Measurements from ENCODE around the gene SOCS1.

The SOCS1 gene

GRCh38 chr16:11283820-11284248, 27.8 kb upstream of the SOCS1 start:
- FAIRE-seq, result no peak

GRCh38 chr16:11280616-11281522, 24.9 kb upstream of the SOCS1 start, which contains the start of gene PRM1:
Gene PRM1 (minus strand): TSS chr16:11281330. CDS start chr16:11281238, 92 bp downstream.
- no peak for FAIRE-seq

GRCh38 chr16:11278681-11279628, 23.0 kb upstream of the SOCS1 start:
- no peak for FAIRE-seq

GRCh38 chr16:11277607-11278337, 21.8 kb upstream of the SOCS1 start:
- no peak for FAIRE-seq

GRCh38 chr16:11276896-11277593, 21.0 kb upstream of the SOCS1 start:
- no peak for FAIRE-seq

GRCh38 chr16:11276143-11276895, 20.3 kb upstream of the SOCS1 start, which contains the start of gene PRM2:
Gene PRM2 (minus strand): TSS chr16:11276480. CDS start chr16:11276370, 110 bp downstream.
- no peak for FAIRE-seq

GRCh38 chr16:11274964-11275363, 19.0 kb upstream of the SOCS1 start:
- FAIRE-seq, result no peak

GRCh38 chr16:11273721-11274324, 17.8 kb upstream of the SOCS1 start:
- peak; percentile 72 for FAIRE-seq

- FAIRE-seq, result no peak
These were observed 17.1 kb upstream of the SOCS1 start, which contains the start of gene PRM3 for GRCh38 chr16:11272921-11273720. Gene PRM3 (minus strand): TSS chr16:11273629. CDS start chr16:11273595, 34 bp downstream.

- FAIRE-seq, result no peak
These were observed 16.5 kb upstream of the SOCS1 start for GRCh38 chr16:11272484-11272883.

- no peak for FAIRE-seq
These were observed 15.6 kb upstream of the SOCS1 start for GRCh38 chr16:11271610-11272009.

- FAIRE-seq, result no peak
These were observed 14.7 kb upstream of the SOCS1 start for GRCh38 chr16:11270602-11271162.

GRCh38 chr16:11268921-11269375, 12.9 kb upstream of the SOCS1 start, which contains the start of gene TNP2:
Gene TNP2 (minus strand): TSS chr16:11269325. CDS start chr16:11269262, 63 bp downstream.
- no peak for FAIRE-seq

- no peak for FAIRE-seq
These were observed 9.1 kb upstream of the SOCS1 start for GRCh38 chr16:11265124-11265523.

GRCh38 chr16:11264155-11264832, 8.3 kb upstream of the SOCS1 start:
- FAIRE-seq, result no peak

- FAIRE-seq, result no peak
These were observed 7.7 kb upstream of the SOCS1 start for GRCh38 chr16:11263737-11264136.

GRCh38 chr16:11262915-11263314, 6.9 kb upstream of the SOCS1 start:
- FAIRE-seq, result no peak

- FAIRE-seq, result no peak
These were observed 4.6 kb upstream of the SOCS1 start for GRCh38 chr16:11260596-11260966.
